Measurements from ENCODE around the gene ATL1. TPM values are rescaled to one million over a fixed set of nuclear protein-coding genes. Genes with fewer than 3 reads are reported as not detected.
A peak's percentile ranks its signal among the peaks of the same experiment; 100 is the strongest.

The ATL1 gene
- total RNA-seq, 3 donors from 2014 or later, result 12.0 to 15.1 (median 13.1) TPM

DNA sequence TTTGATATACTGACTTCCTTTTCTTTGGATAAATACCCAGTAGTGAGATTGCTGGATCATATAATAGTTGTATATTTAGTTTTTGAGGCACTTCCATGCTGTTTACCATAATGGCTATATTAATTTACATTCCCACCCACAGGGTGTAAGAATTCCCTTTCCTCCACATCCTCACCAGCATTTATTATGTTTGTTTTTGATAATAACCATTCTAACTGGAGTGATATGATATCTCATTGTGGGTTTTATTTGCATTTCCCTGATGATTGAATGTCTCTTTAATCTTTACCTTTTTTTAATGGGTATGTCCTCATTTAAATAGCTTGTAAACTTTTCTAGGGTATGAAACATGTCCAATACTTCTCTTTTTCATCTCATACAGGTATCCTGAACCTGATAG, 119.7 kb downstream of the ATL1 start:
- Histone ChIP-seq H3K9me3 (no peaks in the 10 kb centered on the region), H3K36me3 (ENCODE audit: low read depth) (no peaks in the 10 kb centered on the region), H3K4me3 (no peak overlapping the region), H3K4me1 (ENCODE audit: low read depth) (no peaks in the 10 kb centered on the region)
- DNase-seq (no peak), ATAC-seq (peak; percentile 49)
- TF ChIP-seq, protein P1, sequence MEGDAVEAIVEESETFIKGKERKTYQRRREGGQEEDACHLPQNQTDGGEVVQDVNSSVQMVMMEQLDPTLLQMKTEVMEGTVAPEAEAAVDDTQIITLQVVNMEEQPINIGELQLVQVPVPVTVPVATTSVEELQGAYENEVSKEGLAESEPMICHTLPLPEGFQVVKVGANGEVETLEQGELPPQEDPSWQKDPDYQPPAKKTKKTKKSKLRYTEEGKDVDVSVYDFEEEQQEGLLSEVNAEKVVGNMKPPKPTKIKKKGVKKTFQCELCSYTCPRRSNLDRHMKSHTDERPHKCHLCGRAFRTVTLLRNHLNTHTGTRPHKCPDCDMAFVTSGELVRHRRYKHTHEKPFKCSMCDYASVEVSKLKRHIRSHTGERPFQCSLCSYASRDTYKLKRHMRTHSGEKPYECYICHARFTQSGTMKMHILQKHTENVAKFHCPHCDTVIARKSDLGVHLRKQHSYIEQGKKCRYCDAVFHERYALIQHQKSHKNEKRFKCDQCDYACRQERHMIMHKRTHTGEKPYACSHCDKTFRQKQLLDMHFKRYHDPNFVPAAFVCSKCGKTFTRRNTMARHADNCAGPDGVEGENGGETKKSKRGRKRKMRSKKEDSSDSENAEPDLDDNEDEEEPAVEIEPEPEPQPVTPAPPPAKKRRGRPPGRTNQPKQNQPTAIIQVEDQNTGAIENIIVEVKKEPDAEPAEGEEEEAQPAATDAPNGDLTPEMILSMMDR (IDR thresholded peaks at IDR 0.05), result no peak
- intact Hi-C loops (cut with DNase I, micrococcal nuclease), result no loop called here

Other genes with a start within 250 kb of the ATL1 start
- 10 to 100 TPM in 1 of 3 donors, 1 to 10 TPM in 2; 7.2 to 11.2 (median 9.8) TPM for gene L2HGDH, start 247.9 kb upstream of the ATL1 start, total RNA-seq
- gene DMAC2L, start 247.8 kb upstream of the ATL1 start, total RNA-seq, result 10 to 100 TPM; 18.9 to 27.6 (median 21.5) TPM
- gene CDKL1, start 163.3 kb upstream of the ATL1 start, total RNA-seq, result 10 to 100 TPM; 31.0 to 70.4 (median 53.5) TPM
- gene MAP4K5, start 27.6 kb upstream of the ATL1 start, total RNA-seq, result 10 to 100 TPM; 42.2 to 65.8 (median 45.3) TPM
- gene SAV1, start 108.2 kb downstream of the ATL1 start, total RNA-seq, result 10 to 100 TPM; 17.0 to 29.0 (median 18.0) TPM

Data from mucosa of descending colon (tissue), 3 donors.